Stomach (tissue), 4 donors: ENCODE data around the gene TAL1.

Experiments
- CTCF ChIP-seq, 7 experiments: fragments of 450-650 bp in 4 of 7; fragments of 200-600 bp in 3 of 7; sonication (generic) in 3 of 7; IDR thresholded peaks; one replicate each; pipeline ENCODE4 v1.5.1; 2016 to 2019; ENCODE audit warnings: antibody characterized with exemption in 7 of 7, control low read depth in 2 of 7, mild to moderate bottlenecking in 1 of 7
- EP300 ChIP-seq: sonication (generic); formaldehyde crosslinking; IDR thresholded peaks from one replicate; pipeline ENCODE4 v1.6.1; 2017; ENCODE audit warnings: antibody characterized with exemption
- POLR2A ChIP-seq, 4 donors: fragments of 450-650 bp; IDR thresholded peaks; one replicate each; pipeline ENCODE4 v1.6.1; 2016; ENCODE audit warnings: antibody characterized with exemption in 4 of 4, control low read depth in 2 of 4, mild to moderate bottlenecking in 1 of 4, moderate library complexity in 1 of 4

- no peak for TF ChIP-seq CTCF (IDR thresholded peaks at IDR 0.05)
- no peak for TF ChIP-seq EP300
- no peak for TF ChIP-seq POLR2A (IDR thresholded peaks at IDR 0.05)
These were observed 41.2 kb downstream of the TAL1 start for GRCh38 chr1:47190857-47191256.
